Occipital lobe (tissue), 2 donors: ENCODE results near the gene ANAPC13. TPM values are rescaled to one million over a fixed set of nuclear protein-coding genes. Genes with fewer than 3 reads are reported as not detected.
A peak's percentile ranks its signal among the peaks of the same experiment; 100 is the strongest.

Source experiments
- DNase-seq: peaks from one replicate; lab custom pipeline; 2025; lab: John Stamatoyannopoulos, UW
- total RNA-seq: library from RNA; depleted of rRNA; stranded (reverse); fragments of >200 nt; gene quantifications from one replicate; pipeline ENCODE4 v1.2.3, GENCODE V29; 2014

The ANAPC13 gene
- total RNA-seq, 1 donor from 2014 or later = 43.4 TPM

DNA sequence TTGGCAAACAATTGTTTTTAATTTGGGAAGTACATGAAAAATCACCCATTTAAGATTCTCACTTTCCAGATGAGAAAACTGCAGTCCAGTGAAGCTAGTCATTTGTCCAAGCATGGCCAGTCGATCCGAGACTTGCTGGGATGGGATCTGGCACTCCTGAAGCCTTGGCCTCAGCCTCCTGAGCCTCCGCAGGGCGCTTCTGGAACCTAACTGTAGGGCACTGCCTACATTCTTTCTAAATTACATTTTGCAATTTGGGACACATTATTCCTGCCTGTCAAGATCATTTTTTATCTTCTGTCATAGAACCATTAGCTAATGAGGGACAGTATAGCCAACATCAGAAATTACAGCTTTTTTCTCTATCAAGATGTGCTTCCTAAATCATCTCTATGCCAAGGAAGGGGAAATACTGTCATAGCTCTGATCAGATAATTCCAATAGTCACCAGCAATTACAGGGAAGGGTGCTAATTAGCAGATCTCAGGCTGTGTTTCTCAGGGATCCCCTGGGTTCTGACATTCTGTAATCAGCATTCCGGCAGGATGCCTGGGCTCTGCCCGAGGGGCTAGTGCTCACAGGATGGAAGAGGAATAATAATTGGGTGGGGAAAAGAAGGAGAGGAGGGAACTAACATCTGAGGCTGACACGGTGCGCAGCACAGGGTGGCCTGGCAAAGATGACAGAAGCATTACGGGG lies 28.3 kb downstream of the ANAPC13 start:
- no peak for DNase-seq

DNA sequence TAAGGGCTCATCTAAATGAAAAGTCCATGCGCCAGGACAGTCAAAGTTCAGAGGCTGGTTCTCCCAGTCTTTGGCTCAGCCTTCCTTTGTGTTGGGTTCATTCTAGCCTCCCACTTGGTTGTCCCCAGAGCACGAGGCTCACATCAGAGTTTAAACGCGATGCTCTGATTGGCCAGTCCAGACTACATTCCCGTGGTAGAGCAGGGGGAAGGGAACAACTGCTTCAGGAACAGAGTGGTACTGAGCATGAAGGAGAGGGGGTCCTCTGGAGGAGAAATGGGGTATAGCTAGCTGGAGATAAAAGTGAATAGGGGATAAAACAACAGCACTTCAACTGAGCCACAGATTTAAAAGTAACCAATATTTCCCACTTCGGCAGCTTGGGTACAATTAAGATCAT lies 32.2 kb downstream of the ANAPC13 start:
- no peak for DNase-seq

DNA sequence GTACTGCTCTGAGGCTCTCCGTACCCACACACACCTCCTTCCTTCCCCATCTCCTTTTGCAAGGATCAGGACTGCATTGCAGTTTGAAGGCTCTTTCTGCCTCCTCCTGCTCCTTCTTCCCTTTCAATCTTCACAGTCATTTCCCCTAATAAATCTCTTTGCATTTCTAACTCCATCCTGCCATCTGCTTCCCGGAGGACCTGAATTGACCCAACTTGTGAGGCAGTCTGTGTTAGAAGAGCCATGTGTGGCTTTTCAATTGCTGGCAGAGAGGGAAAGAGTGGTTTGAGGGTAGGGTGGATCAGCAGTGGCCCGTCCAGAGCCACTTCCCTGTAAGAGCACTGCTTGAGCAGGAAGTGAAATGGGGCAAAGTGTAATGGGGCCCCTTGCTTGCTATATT lies 35.8 kb downstream of the ANAPC13 start:
- DNase-seq = no peak

DNA sequence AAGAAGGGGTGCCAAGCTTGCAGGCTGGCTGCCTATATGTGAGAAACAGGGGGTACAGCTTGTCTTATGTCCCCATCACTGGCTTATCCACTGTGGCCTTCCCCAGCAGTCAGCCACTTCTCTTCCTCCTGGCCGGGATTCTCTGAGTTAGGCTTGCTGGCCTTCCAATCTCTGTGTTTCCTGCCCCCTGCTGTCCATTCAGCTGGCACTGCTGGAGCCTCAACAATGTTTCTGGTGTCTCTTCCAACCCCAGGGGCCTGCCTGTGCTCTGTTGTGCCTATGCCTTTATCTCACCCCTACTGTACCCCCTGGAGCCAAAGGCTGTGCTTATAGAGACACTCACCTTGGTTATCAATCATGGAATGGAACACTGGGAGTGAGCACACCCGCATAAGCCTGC lies 36.5 kb downstream of the ANAPC13 start:
- peak; percentile 22 for DNase-seq

DNA sequence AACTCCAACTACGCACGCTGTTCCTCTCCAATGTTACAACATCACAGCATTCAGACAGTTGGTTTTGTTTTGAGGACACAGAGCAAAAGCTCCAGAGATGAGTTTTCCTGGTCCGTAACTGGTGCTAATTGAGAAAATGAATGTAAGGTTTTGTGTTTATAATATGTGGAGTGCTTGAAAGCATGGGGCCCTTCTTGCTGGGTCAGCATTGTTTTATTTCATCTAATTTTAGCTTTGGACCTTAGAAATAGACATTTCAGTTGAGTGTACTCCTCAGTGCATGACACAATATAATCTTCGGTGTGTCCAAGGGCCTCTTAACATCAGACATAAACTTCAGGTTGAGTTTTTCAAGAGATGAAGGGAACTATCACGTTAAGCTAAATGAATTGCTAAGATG lies 37.1 kb downstream of the ANAPC13 start:
- no peak for DNase-seq

DNA sequence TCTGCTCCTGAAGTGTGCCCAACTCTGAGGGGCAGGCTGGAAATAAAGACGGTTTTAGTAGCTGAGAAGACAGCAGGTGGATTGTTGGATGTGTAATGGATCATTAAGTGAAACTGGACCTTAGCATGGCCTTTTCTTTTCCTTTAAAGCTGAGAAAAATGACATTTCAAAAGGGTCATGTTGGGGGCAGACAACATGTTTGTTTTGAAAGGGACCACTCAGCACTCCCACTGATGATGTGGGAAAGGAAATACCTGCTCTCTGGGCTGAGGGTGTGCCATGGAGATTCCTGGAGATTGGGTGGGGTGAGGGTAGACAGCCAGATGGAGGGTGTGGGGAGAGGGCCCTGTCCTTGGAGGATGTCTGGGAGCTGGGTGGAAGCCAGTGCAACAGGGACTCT lies 38.4 kb downstream of the ANAPC13 start:
- DNase-seq = no peak

DNA sequence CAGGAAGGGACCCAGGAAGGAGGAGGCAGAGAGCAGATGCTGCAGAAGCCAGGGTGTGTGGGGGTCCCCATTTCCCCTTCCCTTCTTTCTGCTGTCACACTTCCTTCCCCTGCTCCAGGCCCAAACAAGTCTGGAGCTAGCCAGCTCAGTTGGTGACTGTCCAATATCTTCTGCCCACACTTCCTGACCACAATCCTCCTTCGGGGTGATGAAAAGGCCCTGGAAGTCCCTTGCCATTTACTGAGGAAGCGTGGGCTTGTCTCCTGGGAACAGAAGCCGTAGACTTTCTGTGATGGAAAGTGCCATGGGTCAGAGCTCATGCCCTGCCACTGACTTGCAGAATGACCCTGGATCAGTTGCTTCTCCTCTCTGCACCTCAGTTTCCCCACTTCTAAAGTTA lies 39.0 kb downstream of the ANAPC13 start:
- DNase-seq = no peak

DNA sequence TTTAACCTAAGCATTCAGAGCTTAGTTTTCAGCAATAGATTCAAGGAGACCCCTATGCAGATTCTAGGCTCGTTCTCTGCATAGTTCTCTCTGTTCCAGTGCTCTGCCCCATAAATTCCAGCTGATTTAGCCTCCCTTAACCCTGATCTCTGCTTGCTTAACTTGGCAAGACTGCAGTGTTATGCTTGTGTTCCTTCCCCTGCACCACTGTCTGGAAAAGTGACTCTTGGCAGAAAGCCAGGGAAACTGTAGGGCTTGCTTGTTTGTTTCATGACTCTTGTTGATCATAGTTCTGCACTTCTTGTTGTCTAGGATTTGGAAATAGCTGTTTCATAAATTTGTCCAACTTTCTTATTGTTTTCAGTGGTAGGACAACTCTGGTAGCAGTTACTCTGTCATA lies 40.1 kb downstream of the ANAPC13 start:
- no peak for DNase-seq

DNA sequence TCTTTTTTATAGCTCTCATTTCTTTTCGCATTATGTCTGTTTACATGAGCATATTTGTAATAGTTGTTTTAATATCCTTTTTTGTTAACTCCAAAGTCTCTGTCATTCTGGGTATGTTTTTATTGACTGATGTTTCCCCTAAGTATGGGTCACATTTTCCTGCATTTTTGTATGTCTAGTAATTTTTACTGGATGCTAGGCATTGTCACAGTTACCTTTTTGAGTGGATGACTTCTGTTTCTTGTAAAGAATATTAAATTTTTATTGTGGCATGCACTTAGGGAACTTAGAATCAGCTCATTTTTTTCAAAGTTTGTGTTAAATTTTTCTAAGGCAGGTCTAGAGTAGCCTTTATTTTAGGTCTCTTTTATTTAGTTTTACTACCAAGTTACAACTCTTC lies 40.7 kb downstream of the ANAPC13 start:
- no peak for DNase-seq

DNA sequence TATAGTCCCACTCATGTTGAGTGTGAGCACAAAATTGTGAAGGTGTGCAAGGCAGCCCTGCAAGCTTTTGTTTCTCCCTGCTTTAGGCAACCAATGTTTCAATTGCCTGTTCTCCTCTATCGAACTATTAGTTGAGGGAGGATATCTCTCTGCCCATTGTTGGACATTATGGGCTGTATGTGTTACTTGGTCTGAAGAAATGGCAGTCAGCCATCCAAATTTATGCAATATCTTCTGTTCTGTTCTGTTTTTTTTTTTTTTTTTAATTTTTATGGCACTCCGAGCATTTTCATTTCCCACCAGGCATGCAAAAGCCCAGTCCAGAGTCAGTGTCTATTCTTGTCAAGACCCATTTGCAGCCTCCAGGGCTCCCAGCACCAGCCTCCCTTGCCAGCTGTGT lies 44.0 kb downstream of the ANAPC13 start:
- DNase-seq = no peak

DNA sequence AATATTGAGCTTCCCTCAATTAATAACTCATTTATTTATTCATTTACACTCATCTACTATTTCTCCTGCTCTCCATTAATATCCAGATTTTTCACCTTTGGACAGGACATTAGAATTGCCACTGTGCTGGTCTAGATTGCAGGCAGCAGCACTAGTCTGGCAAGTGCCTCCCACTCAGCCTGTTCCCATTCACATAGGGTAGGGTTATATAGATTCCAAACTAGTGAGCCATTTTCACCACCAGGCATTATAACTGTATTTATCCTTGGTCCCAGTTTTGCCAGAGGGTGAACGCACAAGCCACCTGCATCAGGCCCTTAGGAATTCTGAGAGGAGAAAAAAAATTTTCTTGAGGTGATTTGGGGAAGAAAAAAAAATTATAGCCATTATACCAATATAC lies 44.5 kb downstream of the ANAPC13 start:
- no peak for DNase-seq

DNA sequence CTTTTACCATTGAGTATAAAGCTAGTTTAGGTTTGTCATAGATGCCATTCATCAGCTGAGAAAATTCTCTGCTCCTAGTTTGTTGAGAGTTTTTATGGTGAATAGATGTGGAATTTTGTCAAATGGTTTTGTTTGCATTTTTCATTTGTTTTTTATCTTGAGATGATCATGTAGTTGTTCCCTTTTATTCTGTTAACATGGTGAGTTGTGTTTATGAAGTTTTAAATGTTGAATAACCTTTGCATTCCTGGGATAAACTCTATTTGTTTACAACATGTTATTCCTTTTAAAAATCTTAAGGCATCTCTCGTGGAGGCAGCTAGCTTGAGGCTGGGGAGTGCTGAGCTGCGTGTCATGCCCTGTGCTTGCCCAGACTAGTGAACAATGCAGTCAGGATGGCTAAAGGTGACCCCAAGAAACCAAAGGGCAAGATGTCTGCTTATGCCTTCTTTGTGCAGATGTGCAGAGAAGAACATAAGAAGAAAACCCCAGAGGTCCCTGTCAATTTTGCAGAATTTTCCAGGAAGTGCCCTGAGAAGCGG lies 48.5 kb downstream of the ANAPC13 start:
- DNase-seq = no peak

DNA sequence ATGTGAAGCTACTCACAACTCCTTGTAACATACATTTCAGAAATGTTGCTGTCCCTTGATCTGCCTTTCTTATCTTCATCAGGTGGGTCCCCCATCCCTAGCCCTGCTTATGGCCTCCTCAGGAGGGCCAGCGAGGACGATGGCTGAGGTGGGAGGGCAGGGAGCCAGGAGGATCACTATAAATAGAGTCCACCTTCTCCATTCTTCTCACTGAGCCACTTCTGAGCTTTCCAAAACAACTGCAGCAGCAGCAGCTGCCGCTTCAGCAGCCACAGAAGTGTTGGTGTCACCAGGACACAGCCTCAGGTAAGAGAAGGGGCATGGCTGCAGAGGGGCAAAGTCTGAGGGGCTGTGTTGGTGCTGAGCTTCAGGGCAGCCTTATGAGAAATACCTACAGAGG lies 53.5 kb downstream of the ANAPC13 start:
- no peak for DNase-seq

DNA sequence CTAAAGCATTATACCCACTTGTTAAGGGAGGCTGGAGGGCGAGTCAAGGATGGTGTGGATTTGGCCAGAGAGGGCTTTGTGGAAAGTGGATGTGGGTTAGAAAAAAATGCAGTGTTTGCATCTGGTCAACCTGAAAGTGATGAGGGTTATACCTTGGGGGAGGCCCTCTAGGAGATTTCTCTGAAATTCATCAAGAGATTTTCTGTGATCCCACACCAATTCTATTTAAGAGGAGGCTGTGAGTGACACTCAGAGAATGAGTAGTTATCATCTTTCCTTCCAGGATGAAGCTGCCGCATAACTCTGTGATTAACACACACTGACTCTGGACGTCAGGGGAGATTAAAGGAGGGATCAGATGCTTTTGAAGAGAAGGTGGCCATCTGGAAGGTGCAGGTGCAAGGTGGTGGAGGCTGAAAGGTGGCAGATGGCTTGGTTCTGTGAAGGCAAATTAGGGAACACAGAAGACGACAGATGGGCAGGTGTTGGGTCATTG lies 54.8 kb downstream of the ANAPC13 start:
- no peak for DNase-seq

DNA sequence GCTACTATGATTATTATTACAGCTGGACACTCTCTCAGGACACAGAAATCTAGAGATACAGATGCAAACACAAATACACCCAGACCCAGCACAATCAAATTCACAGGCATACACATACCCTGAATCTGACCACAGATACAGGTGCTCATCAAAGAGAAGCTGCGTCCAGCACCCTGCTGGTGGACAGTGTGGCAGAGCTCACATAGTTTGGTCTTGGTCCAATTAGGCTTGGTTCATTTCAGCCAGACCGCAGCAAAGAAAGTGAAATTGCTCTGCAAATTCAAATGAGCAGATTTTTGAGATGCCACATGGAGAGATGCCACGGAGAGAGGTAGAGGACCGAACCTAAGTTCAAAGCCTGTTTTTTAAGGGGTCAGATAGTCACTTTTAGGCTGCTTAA lies 55.6 kb downstream of the ANAPC13 start:
- DNase-seq = no peak

DNA sequence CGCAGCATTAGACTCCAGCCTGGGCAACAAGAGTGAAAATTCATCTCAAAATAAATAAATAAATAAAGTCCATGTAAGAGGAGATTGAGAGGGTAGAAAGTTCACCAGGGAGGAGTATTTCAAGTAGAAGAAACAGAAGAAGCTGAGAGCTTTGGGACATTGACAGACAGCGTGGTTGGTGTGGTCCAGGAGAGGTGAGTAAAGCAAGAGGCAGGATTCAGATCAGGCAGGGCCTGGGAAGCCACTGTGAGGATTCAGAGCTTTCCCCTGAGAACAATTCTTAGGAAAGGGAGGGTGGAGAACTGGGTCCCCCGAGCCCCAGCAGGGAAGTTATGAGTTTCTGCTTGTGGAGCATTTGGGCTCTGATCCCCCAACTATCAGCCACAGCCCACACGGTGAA lies 57.4 kb downstream of the ANAPC13 start:
- DNase-seq = no peak

Other genes starting within 250 kb of the ANAPC13 start
- 136 TPM for gene RYK, start 235.1 kb downstream of the ANAPC13 start, total RNA-seq
- gene AMOTL2, start 111.5 kb downstream of the ANAPC13 start, total RNA-seq = 73.8 TPM
- 20.9 TPM for gene CEP63, start 72 bp upstream of the ANAPC13 start, total RNA-seq
- gene KY, start 165.0 kb upstream of the ANAPC13 start, total RNA-seq = 0.62 TPM